Endothelial cell (in vitro differentiated cells): ENCODE results near the gene MGAT3. TPM values are rescaled to one million over a fixed set of nuclear protein-coding genes. Genes with fewer than 3 reads are reported as not detected.
A peak's percentile ranks its signal among the peaks of the same experiment; 100 is the strongest.

Experiments
- DNase-seq: peaks from one replicate; pipeline ENCODE4 v3.0.0; 2021; ENCODE audit warnings: low spot score
- H3K27ac Mint-ChIP-seq: one replicate; pipeline ENCODE4 v1.8.0; 2021; ENCODE audit warnings: mixed read lengths, inconsistent platforms; ENCODE audit not compliant: unreplicated experiment
- H3K27me3 Mint-ChIP-seq: one replicate; pipeline ENCODE4 v1.8.0; 2021; ENCODE audit warnings: mild to moderate bottlenecking, moderate library complexity, mixed read lengths, inconsistent platforms; ENCODE audit not compliant: unreplicated experiment
- H3K36me3 Mint-ChIP-seq: one replicate; pipeline ENCODE4 v1.8.0; 2021; ENCODE audit warnings: mild to moderate bottlenecking, low read depth, mixed read lengths, inconsistent platforms; ENCODE audit not compliant: unreplicated experiment
- H3K4me1 Mint-ChIP-seq: one replicate; pipeline ENCODE4 v1.8.0; 2021; ENCODE audit warnings: mild to moderate bottlenecking, mixed read lengths, inconsistent platforms; ENCODE audit not compliant: unreplicated experiment
- H3K4me3 Mint-ChIP-seq: one replicate; pipeline ENCODE4 v1.8.0; 2021; ENCODE audit warnings: mild to moderate bottlenecking, mixed read lengths, inconsistent platforms; ENCODE audit not compliant: unreplicated experiment
- H3K9me3 Mint-ChIP-seq: one replicate; pipeline ENCODE4 v1.8.0; 2021; ENCODE audit warnings: mixed read lengths, inconsistent platforms; ENCODE audit not compliant: unreplicated experiment
- total RNA-seq: library from RNA; stranded (reverse); fragmentation: NEBNext Ultra II Directional; extraction: Animal tissue kit (Norgen Biotek cat#: 25700); gene quantifications from one replicate; pipeline ENCODE4 v1.2.1, GENCODE V29; 2021; ENCODE audit not compliant: unreplicated experiment
- TF ChIP-seq, protein P1 (sequence below): fragments of 200-600 bp; sonication (generic); IDR thresholded peaks from one replicate; pipeline ENCODE4 v1.5.0; 2021; ENCODE audit warnings: antibody characterized with exemption; ENCODE audit not compliant: unreplicated experiment

Gene MGAT3
- total RNA-seq, 1 donor from 2014 or later: 0.87 TPM

DNA sequence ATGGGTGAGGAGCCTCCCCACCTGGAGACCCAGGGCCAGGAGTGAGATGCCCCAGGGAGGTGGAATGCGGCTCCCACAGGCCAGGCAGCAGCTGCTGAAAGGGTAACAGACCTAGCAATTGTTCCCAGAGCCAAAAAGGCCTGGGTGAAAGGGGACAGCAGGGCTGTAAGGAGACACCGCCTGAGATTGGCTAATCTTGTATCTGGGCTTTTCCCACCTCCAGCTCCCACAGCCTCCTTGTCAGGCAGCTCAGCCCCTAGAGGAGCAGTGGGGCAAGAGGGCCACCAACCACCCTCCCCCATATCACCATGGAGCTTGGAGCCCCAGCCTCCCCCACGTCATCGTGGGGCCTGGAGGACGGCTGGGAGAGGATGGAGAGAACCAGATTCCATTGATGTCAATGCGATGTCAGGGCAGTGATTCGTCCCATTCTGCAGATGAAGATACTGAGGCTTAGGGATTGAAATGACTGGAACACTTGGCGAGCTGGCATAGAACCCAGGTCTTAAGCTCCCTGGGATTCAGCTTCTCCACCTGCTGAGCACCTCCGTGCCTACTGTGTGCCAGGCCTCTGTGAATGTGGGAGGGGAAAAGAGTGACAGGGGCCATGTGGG is 2.9 kb upstream of the MGAT3 start:
- DNase-seq: no peak
- H3K4me1 Mint-ChIP-seq: peaks cover 12% of the 10 kb centered on the region
- H3K4me3 Mint-ChIP-seq: no peak overlapping the region
- no peaks in the 10 kb centered on the region for H3K36me3 Mint-ChIP-seq
- H3K27ac Mint-ChIP-seq: no peak overlapping the region
- H3K9me3 Mint-ChIP-seq: no peaks in the 10 kb centered on the region
- TF ChIP-seq, protein P1, sequence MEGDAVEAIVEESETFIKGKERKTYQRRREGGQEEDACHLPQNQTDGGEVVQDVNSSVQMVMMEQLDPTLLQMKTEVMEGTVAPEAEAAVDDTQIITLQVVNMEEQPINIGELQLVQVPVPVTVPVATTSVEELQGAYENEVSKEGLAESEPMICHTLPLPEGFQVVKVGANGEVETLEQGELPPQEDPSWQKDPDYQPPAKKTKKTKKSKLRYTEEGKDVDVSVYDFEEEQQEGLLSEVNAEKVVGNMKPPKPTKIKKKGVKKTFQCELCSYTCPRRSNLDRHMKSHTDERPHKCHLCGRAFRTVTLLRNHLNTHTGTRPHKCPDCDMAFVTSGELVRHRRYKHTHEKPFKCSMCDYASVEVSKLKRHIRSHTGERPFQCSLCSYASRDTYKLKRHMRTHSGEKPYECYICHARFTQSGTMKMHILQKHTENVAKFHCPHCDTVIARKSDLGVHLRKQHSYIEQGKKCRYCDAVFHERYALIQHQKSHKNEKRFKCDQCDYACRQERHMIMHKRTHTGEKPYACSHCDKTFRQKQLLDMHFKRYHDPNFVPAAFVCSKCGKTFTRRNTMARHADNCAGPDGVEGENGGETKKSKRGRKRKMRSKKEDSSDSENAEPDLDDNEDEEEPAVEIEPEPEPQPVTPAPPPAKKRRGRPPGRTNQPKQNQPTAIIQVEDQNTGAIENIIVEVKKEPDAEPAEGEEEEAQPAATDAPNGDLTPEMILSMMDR: no peak
- H3K27me3 Mint-ChIP-seq: peaks cover 20% of the 10 kb centered on the region

DNA sequence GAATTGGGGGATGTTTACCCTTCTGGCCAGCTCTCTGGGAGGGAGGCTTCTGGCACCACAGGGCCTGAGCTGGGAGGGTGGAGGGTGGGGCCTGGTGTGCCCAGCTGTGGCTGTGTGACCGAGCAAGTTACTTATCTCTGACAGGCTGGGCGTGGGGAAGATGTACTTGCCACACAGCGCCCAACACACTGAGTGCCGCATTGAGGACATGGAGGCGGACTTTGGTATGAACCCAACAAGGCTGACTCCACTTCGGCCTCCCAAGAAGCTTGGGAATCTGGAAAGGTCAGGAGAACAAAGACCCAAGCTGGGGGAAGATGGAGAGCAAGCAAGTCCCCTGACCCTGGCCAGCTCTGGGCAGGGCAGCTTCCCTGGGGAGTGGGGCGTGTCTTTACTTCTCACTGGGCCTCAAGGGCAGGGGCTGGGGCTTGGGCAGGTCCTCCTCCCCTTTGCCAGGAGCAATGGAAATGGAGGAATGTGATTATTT is 2.4 kb upstream of the MGAT3 start:
- H3K9me3 Mint-ChIP-seq: no peaks in the 10 kb centered on the region
- TF ChIP-seq, protein P1: no peak
- no peak overlapping the region for H3K27ac Mint-ChIP-seq
- DNase-seq: no peak
- H3K27me3 Mint-ChIP-seq: peaks cover 20% of the 10 kb centered on the region
- peaks cover 12% of the 10 kb centered on the region for H3K4me1 Mint-ChIP-seq
- no peaks in the 10 kb centered on the region for H3K36me3 Mint-ChIP-seq
- H3K4me3 Mint-ChIP-seq: no peak overlapping the region

GRCh38 chr22:39457198-39457555 is 365 bp downstream of the MGAT3 start:
- no peak overlapping the region for H3K27ac Mint-ChIP-seq
- no peaks in the 10 kb centered on the region for H3K36me3 Mint-ChIP-seq
- H3K4me1 Mint-ChIP-seq: peaks cover 8% of the 10 kb centered on the region
- H3K4me3 Mint-ChIP-seq: no peak overlapping the region
- H3K27me3 Mint-ChIP-seq: peaks cover 20% of the 10 kb centered on the region
- no peak for DNase-seq
- TF ChIP-seq, protein P1: no peak
- H3K9me3 Mint-ChIP-seq: no peaks in the 10 kb centered on the region

DNA sequence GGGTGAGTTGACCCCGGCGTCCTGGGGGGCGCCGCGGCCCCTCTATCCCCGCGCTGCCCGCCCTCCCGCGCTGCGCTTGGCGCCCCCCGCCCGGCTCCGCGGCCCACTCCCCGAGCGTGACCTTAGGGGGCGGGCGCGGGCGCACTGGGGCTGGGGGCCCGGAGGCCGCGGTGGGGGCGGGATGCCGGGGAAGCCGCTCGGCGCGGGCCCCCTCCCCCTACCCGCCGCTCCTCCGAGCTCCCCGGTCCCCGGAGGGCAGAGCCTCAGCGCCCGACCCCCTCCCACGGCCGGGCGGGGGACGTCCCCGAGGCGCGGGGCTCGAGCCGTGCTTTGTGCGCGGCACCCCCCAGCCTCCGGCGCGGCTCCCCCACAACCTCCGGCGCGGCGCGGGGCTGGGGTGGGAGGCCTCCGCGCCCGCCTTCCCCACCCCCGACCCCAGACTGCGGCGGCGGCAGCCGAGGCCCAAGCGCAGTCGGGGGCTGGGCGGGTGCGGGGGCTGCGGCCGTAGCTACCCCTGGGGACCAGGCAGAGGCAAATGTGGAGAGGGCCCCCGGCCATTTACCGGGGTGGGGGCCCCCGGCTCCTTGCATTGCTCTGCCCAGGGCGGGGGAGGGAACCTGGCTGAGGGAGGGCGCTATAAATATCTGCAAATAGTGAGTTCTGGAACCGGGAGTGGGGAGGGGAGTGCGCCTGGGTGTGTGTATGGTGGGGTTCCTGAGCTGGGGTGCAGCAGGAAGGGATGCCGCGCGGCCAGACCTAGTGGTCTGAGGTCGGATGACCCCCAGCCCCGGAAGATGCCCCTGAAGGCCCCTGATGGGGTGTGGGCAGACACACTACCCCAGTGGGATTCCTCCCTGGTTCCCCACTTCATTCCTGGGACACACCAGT is 988 bp downstream of the MGAT3 start:
- Mint-ChIP-seq H3K9me3 (no peaks in the 10 kb centered on the region), H3K27me3 (peaks cover 20% of the 10 kb centered on the region), H3K36me3 (no peaks in the 10 kb centered on the region), H3K27ac (no peak overlapping the region), H3K4me3 (peak overlapping the region; percentile 73), H3K4me1 (peaks cover 3% of the 10 kb centered on the region)
- no peak for DNase-seq
- TF ChIP-seq, protein P1: no peak
